Fibroblast of mammary gland (primary cell): ENCODE results near the gene ZNHIT2.

Source experiments
- DNase-seq: peaks from one replicate; pipeline ENCODE4 v3.0.0-alpha.2; 2010; ENCODE audit warnings: low read depth
- H3K4me3 ChIP-seq: 2 replicates; pipeline ENCODE4 v1.5.1; 2011; ENCODE audit warnings: low read depth, mild to moderate bottlenecking, low read length, moderate library complexity; ENCODE audit not compliant: control insufficient read depth
- CTCF ChIP-seq: conservative IDR thresholded peaks from 2 replicates; pipeline ENCODE4 v1.5.1; 2011; ENCODE audit warnings: low read depth, low read length, inconsistent platforms; ENCODE audit not compliant: control insufficient read depth, insufficient read depth

The ZNHIT2 gene

GRCh38 chr11:65148657-65149056 lies 31.2 kb upstream of the ZNHIT2 start:
- no peak overlapping the region for H3K4me3 ChIP-seq
- TF ChIP-seq CTCF: no peak
- no peak for DNase-seq

- H3K4me3 ChIP-seq: no peak overlapping the region
- no peak for TF ChIP-seq CTCF
- no peak for DNase-seq
These were observed 30.0 kb upstream of the ZNHIT2 start for GRCh38 chr11:65147352-65148075.

- DNase-seq: no peak
- H3K4me3 ChIP-seq: no peak overlapping the region
- no peak for TF ChIP-seq CTCF
These were observed 24.5 kb upstream of the ZNHIT2 start for GRCh38 chr11:65141896-65142494.

GRCh38 chr11:65136515-65137096 lies 19.1 kb upstream of the ZNHIT2 start:
- DNase-seq: no peak
- no peak overlapping the region for H3K4me3 ChIP-seq
- no peak for TF ChIP-seq CTCF

GRCh38 chr11:65135633-65136145 lies 18.2 kb upstream of the ZNHIT2 start:
- DNase-seq: no peak
- H3K4me3 ChIP-seq: peak overlapping the region; percentile 89
- TF ChIP-seq CTCF: no peak

- peak; percentile 95 for DNase-seq
- TF ChIP-seq CTCF: no peak
- peak overlapping the region; percentile 89 for H3K4me3 ChIP-seq
These were observed 17.6 kb upstream of the ZNHIT2 start for GRCh38 chr11:65134952-65135632.
